ENCODE results near the gene ADORA2A. TPM values are rescaled to one million over a fixed set of nuclear protein-coding genes. Genes with fewer than 3 reads are reported as not detected.
"Not testable (repeated sequence)": the region's sequence is repeated elsewhere in the genome, so short reads cannot be mapped to it uniquely, and the experiment has no call there.

The ADORA2A gene
- total RNA-seq, 1 donor from 2014 or later: 35.8 TPM

DNA sequence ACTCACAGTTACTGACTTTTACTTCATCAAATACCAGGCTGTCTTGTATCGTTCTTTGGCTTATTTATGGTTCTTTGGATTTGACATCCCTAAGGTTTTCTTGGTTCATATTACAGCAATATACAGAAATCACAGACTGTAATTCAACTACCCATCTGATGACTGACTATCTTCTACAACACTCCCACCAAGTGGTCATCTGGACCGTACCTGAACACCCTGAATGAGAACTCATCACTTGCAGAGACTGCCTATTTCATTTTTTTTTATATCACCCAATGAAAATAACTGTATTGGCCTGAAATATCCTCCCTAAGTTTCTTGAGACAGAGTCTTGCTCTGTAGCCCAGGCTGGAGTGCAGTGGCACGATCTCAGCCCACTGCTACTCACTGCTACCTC is 58.2 kb downstream of the ADORA2A start:
- Mint-ChIP-seq H3K27ac (no peak overlapping the region), H3K4me1 (peaks cover 8% of the 10 kb centered on the region), H3K36me3 (ENCODE audit: low read depth) (no peaks in the 10 kb centered on the region), H3K4me3 (no peak overlapping the region), H3K9me3 (no peaks in the 10 kb centered on the region), H3K27me3 (peaks cover 2% of the 10 kb centered on the region)
- ATAC-seq (ENCODE audit: low read depth) (peak; percentile 75), DNase-seq (no peak)
- no peak for TF ChIP-seq CTCF (IDR thresholded peaks at IDR 0.05)
- POLR2A ChIA-PET: interaction anchor here (0.5 kb wide), 1 partner anchor 67 kb away, joined by 9 read pairs; no protein-coding TSS in a partner anchor
- intact Hi-C loops (cut with micrococcal nuclease): loop anchor here (1.0 kb wide), 3 partner anchors 36 to 160 kb away; no protein-coding TSS in a partner anchor
- CTCF ChIA-PET: interaction anchor here (1.5 to 4.6 kb wide), 3 partner anchors 51 to 64 kb away, joined by 4 to 29 read pairs (median 10); no protein-coding TSS in a partner anchor

GRCh38 chr22:24486501-24486921 is 59.1 kb downstream of the ADORA2A start:
- H3K27ac Mint-ChIP-seq: peak overlapping the region; percentile 9
- no peak for TF ChIP-seq CTCF (IDR thresholded peaks at IDR 0.05)
- peaks cover 2% of the 10 kb centered on the region for H3K27me3 Mint-ChIP-seq
- no peaks in the 10 kb centered on the region for H3K36me3 Mint-ChIP-seq (ENCODE audit: low read depth)
- DNase-seq (no peak), ATAC-seq (ENCODE audit: low read depth) (no peak)
- no peak overlapping the region for H3K4me3 Mint-ChIP-seq
- ChIA-PET CTCF (interaction anchor here (0.8 to 4.6 kb wide), 4 partner anchors 36 to 65 kb away, joined by 3 to 29 read pairs (median 4); no protein-coding TSS in a partner anchor), POLR2A (interaction anchor here (0.5 kb wide), 1 partner anchor 66 kb away, joined by 9 read pairs; no protein-coding TSS in a partner anchor)
- intact Hi-C loops (cut with micrococcal nuclease): no loop called here
- H3K9me3 Mint-ChIP-seq: no peaks in the 10 kb centered on the region
- peaks cover 8% of the 10 kb centered on the region for H3K4me1 Mint-ChIP-seq

DNA sequence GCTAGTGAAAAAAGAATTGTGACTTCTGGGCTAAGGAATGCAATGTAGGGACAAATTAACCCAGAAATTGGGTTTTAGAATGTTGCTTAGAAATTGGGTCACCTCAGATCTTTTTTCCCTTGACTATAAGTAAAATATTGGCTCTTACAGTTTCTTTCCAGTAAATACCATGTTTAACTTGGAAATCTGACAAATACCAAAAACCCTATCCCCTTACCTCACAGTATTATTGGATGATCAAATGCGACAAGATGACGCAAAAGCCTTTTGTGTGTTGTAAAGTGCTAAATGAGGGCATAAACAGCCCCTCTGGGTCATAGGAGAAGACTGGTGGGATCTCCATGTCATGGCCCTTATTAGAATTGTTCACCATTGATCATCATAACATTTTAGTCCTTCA is 61.6 kb downstream of the ADORA2A start:
- no peaks in the 10 kb centered on the region for H3K9me3 Mint-ChIP-seq
- no peak overlapping the region for H3K27ac Mint-ChIP-seq
- no peak for DNase-seq
- no peaks in the 10 kb centered on the region for H3K36me3 Mint-ChIP-seq (ENCODE audit: low read depth)
- ChIA-PET CTCF (no interaction called here), POLR2A (no interaction called here)
- no peak for TF ChIP-seq CTCF (IDR thresholded peaks at IDR 0.05)
- peaks cover 13% of the 10 kb centered on the region for H3K27me3 Mint-ChIP-seq
- ATAC-seq (ENCODE audit: low read depth): no peak
- intact Hi-C loops (cut with micrococcal nuclease): no loop called here
- H3K4me1 Mint-ChIP-seq: peaks cover 8% of the 10 kb centered on the region
- no peak overlapping the region for H3K4me3 Mint-ChIP-seq

GRCh38 chr22:24489434-24489833 is 62.0 kb downstream of the ADORA2A start:
- ATAC-seq (ENCODE audit: low read depth); H3K4me1 Mint-ChIP-seq; H3K27ac Mint-ChIP-seq; CTCF ChIA-PET; H3K4me3 Mint-ChIP-seq; DNase-seq; intact Hi-C loops (cut with micrococcal nuclease); H3K36me3 Mint-ChIP-seq (ENCODE audit: low read depth); H3K9me3 Mint-ChIP-seq: not testable (repeated sequence)
- POLR2A ChIA-PET: interaction anchor here (0.6 kb wide), 1 partner anchor 66 kb away, joined by 3 read pairs; no protein-coding TSS in a partner anchor
- peaks cover 14% of the 10 kb centered on the region for H3K27me3 Mint-ChIP-seq

Other genes with a start within 250 kb of the ADORA2A start
- gene SUSD2, start 246.1 kb upstream of the ADORA2A start, total RNA-seq: 0.39 and 0.93 TPM in 2 replicates
- gene GGT5, start 182.5 kb upstream of the ADORA2A start, total RNA-seq: not detected in 2 replicates
- gene SPECC1L, start 156.8 kb upstream of the ADORA2A start, total RNA-seq: 59.0 and 64.5 TPM in 2 replicates
- 1.1 and 1.3 TPM in 2 replicates for gene UPB1, start 67.7 kb downstream of the ADORA2A start, total RNA-seq
- 134 and 141 TPM in 2 replicates for gene GUCD1, start 127.5 kb downstream of the ADORA2A start, total RNA-seq
- gene SNRPD3, start 128.4 kb downstream of the ADORA2A start, total RNA-seq: 96.5 and 98.6 TPM in 2 replicates
- 0.34 and 0.82 TPM in 2 replicates for gene LRRC75B, start 165.5 kb downstream of the ADORA2A start, total RNA-seq
- gene GGT1, start 175.6 kb downstream of the ADORA2A start, total RNA-seq: 7.3 and 7.6 TPM in 2 replicates